ENCODE data around the gene SMAP1.

SMAP1 gene

GRCh38 chr6:70839286-70840266 is 171.9 kb downstream of the SMAP1 start:
- no peak for DNase-seq (ENCODE audit: low read depth in 1 of 2, low spot score in 1 of 2)

GRCh38 chr6:70841112-70841511 is 173.4 kb downstream of the SMAP1 start:
- DNase-seq (ENCODE audit: low read depth in 1 of 2, low spot score in 1 of 2) = no peak

- no peak for DNase-seq (ENCODE audit: low read depth in 1 of 2, low spot score in 1 of 2)
Measured at GRCh38 chr6:70842541-70842940, 174.9 kb downstream of the SMAP1 start.

GRCh38 chr6:70843328-70843918 is 175.7 kb downstream of the SMAP1 start:
- no peak for DNase-seq (ENCODE audit: low read depth in 1 of 2, low spot score in 1 of 2)

- DNase-seq (ENCODE audit: low read depth in 1 of 2, low spot score in 1 of 2) = no peak
Measured at GRCh38 chr6:70844301-70844700, 176.6 kb downstream of the SMAP1 start.

- no peak for DNase-seq (ENCODE audit: low read depth in 1 of 2, low spot score in 1 of 2)
Measured at GRCh38 chr6:70846207-70846835, 178.6 kb downstream of the SMAP1 start.

- no peak for DNase-seq (ENCODE audit: low read depth in 1 of 2, low spot score in 1 of 2)
Measured at GRCh38 chr6:70847106-70848084, 179.7 kb downstream of the SMAP1 start.

GRCh38 chr6:70849348-70850069 is 181.8 kb downstream of the SMAP1 start:
- DNase-seq (ENCODE audit: low read depth in 1 of 2, low spot score in 1 of 2) = no peak

- DNase-seq (ENCODE audit: low read depth in 1 of 2, low spot score in 1 of 2) = no peak
Measured at GRCh38 chr6:70852667-70853246, 185.1 kb downstream of the SMAP1 start.

- no peak for DNase-seq (ENCODE audit: low read depth in 1 of 2, low spot score in 1 of 2)
Measured at GRCh38 chr6:70857387-70858077, 189.8 kb downstream of the SMAP1 start.

GRCh38 chr6:70860045-70860444 is 192.4 kb downstream of the SMAP1 start:
- DNase-seq (ENCODE audit: low read depth in 1 of 2, low spot score in 1 of 2) = no peak

- DNase-seq (ENCODE audit: low read depth in 1 of 2, low spot score in 1 of 2) = no peak
Measured at GRCh38 chr6:70860920-70861319, 193.2 kb downstream of the SMAP1 start.

- DNase-seq (ENCODE audit: low read depth in 1 of 2, low spot score in 1 of 2) = no peak
Measured at GRCh38 chr6:70863343-70863742, 195.7 kb downstream of the SMAP1 start.

GRCh38 chr6:70864401-70864800 is 196.7 kb downstream of the SMAP1 start:
- DNase-seq (ENCODE audit: low read depth in 1 of 2, low spot score in 1 of 2) = no peak

- no peak for DNase-seq (ENCODE audit: low read depth in 1 of 2, low spot score in 1 of 2)
Measured at GRCh38 chr6:70872469-70872868, 204.8 kb downstream of the SMAP1 start.

- DNase-seq (ENCODE audit: low read depth in 1 of 2, low spot score in 1 of 2) = no peak
Measured at GRCh38 chr6:70874181-70874913, 206.7 kb downstream of the SMAP1 start.

GRCh38 chr6:70879496-70879895 is 211.8 kb downstream of the SMAP1 start:
- DNase-seq (ENCODE audit: low read depth in 1 of 2, low spot score in 1 of 2) = no peak

All from stimulated activated CD4-positive, alpha-beta T cell treated with anti-CD3 and anti-CD28 coated beads, Interleukin-15, amount 100 ng/mL, for 1 hour (primary cell).